NCI-H460 (cell line): Measurements from ENCODE around the gene NLGN4X. TPM values are rescaled to one million over a fixed set of nuclear protein-coding genes. Genes with fewer than 3 reads are reported as not detected.

Experiments used
- DNase-seq: peaks from one replicate; pipeline ENCODE4 v3.0.0-alpha.2; 2016; ENCODE audit warnings: low read depth; ENCODE audit errors: extremely low read depth
- total RNA-seq: library from RNA; depleted of rRNA; stranded (reverse); fragments of >200 nt; shearing (Covaris generic); gene quantifications from 2 replicates; pipeline ENCODE4 v1.2.3, GENCODE V29; 2014

The NLGN4X gene
- total RNA-seq, 1 experiment from 2014 or later: not detected

GRCh38 chrX:6163721-6164120, 64.9 kb downstream of the NLGN4X start:
- no peak for DNase-seq

DNA sequence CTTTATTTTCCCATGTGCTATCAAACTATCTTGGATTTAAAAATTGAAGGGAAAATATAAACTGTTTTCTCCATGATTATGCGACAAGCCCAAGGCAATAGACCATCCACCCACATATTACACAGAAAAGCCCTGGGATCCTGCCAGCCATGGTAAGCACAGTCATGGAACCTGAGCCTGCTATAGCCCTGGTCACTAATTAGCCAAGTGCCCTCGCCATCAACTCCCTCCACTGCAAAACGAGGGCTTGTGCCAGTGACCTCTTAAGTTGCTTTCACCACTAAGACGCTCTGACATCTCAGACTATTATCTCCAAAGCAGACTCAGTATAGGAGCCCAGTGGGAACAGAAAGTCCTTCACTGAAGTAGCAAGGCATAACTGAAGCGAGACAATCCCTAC, 69.2 kb downstream of the NLGN4X start:
- DNase-seq: no peak

DNA sequence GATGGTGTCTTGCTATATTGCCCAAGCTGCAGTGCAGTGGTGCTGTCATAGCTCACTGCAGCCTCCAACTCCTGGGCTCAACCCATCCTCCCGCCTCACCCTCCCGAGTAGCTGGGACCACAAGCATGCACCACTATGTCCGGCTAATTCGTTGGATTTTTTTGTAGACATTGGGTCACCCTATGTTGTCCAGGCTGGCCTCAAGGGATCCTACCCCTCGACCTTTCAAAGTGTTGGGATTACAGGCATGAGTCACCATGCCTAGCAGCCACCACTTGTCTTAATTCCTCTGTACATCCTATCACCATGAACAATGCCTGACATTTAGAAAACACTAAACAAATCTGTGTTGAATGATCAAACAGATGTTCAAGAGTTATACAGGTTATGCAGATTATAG, 76.7 kb downstream of the NLGN4X start:
- no peak for DNase-seq

GRCh38 chrX:6149060-6149872, 79.4 kb downstream of the NLGN4X start:
- DNase-seq: no peak

- DNase-seq: no peak
Observed at GRCh38 chrX:6134255-6134654, 94.4 kb downstream of the NLGN4X start.

GRCh38 chrX:6132970-6133369, 95.7 kb downstream of the NLGN4X start:
- no peak for DNase-seq

DNA sequence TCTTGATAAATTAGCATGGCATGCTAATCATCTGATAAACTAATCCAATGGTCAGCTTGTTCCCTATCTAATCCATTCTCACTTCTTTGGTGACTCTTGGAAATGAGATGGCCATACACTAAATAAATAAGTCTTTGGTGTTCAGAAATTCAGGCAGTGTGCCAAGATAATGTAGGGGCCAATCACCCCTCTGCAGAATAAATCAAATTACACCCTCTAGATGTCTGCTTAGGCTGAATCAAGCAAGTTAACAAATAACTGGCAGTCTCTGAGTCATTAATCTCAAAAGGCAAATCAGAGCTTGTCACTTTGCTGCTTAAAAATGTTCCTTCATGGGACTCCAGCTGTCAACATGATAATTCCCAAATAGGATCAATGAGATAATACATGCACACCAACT, 97.4 kb downstream of the NLGN4X start:
- no peak for DNase-seq

- no peak for DNase-seq
Observed at GRCh38 chrX:6129195-6129594, 99.5 kb downstream of the NLGN4X start.

- DNase-seq: no peak
Observed at GRCh38 chrX:6120329-6120728, 108.3 kb downstream of the NLGN4X start.

DNA sequence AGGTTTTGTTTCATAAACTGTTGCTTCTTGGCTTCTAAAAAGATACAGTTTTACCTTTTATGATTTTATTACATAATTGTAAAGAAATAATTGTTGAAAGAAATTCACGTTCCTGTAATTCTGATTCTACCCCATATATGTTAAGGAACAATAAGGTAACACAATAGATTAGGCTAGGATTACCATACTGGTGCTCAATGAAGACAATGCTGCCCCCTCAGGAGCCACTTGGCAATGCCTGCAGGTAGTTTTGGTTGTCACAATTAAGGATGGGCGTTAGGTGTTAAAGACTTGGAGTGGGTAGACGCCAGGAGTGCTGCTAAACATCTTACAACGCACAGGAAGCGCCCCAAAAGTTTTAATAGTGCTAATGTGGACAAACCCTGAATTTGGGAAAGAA, 133.2 kb downstream of the NLGN4X start:
- DNase-seq: no peak

- no peak for DNase-seq
Observed at GRCh38 chrX:6074532-6074931, 154.1 kb downstream of the NLGN4X start.

- no peak for DNase-seq
Observed at GRCh38 chrX:6071731-6072130, 156.9 kb downstream of the NLGN4X start.

DNA sequence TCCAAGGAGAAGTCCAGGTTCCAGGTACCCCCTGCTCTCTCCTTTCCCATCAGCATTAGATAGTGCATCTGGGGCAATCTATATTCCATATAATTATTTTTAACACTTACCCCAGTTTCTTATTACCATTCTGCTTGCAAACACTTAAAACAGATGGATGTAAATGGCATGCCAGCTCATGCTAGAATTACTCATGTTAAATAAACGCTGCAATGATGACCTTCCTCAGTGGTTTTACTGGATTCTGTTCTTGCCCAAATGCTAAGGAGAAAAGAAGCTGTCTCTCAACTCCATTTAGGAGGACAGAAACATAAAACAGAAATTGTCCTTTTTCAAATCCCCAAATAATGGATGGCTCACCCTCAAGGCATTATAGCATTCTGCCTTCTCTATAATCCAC, 161.1 kb downstream of the NLGN4X start:
- no peak for DNase-seq

DNA sequence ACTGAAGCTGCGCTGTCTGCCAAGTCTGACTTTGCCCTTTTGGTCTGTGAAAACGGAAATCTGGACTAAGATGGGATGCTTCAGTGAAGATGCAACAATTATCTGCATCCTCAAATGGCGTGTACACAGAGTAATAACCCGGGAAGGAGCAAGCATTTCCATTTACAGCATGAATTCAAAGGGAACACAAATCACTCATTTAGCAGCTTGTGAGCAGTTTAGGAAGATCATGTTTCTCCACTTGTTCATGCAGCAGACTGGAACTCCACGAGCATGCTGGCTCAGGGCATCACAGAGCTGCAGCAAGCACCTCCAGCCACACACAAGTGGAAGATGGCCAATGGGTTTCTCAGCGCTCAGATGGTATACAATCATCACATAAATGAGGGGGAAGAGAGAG, 175.5 kb downstream of the NLGN4X start:
- no peak for DNase-seq

DNA sequence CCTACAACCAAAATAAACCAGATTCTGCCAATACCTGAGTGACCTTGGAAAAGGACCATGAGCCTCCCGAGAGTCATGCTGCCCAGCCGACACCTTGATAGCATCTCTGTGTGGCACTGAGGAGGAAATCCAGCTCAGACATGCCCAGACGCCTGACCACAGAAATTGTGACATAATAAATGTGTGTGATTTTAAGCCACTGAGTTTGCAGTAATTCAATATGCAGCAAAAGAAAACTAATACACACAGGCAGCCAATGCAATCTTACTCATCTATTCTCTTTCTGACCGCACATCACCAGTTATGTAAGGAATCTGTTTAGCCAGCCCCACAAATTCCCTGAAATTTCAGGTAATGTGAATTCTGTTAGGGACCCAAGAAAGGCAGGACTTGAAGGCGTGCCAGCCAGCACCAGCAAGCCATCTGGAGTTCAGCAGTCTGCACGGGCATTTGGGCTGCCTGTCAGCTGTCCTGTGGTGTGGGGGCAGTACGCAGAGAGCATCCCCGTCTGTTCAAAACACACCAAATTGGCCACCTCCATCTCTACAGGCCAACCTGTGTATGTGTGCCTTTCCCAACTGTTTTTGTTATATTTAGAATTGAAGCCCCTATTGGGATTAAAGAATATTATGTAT, 176.4 kb downstream of the NLGN4X start:
- DNase-seq: no peak

DNA sequence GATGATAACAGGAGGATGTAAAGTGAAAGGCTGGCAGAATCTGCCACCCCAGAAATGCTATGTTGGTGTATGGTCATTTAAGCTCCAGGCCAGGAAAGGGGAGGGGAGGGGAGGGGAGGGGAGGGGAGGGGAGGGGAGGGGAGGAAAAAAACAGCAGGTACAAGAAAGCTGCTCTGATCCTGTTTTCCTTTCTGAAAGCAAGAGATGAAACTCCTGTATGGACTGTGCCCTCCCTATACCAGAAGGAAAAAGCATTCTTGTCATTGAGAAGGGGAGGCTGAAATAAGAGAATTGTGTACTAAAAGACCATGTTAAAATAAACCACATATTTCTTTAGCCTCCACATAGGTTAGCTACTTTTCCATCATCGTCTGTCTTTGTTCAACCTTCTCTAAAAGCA, 179.5 kb downstream of the NLGN4X start:
- DNase-seq: no peak

GRCh38 chrX:6041630-6042029, 187.0 kb downstream of the NLGN4X start:
- DNase-seq: no peak

- no peak for DNase-seq
Observed at GRCh38 chrX:6029014-6029413, 199.7 kb downstream of the NLGN4X start.

DNA sequence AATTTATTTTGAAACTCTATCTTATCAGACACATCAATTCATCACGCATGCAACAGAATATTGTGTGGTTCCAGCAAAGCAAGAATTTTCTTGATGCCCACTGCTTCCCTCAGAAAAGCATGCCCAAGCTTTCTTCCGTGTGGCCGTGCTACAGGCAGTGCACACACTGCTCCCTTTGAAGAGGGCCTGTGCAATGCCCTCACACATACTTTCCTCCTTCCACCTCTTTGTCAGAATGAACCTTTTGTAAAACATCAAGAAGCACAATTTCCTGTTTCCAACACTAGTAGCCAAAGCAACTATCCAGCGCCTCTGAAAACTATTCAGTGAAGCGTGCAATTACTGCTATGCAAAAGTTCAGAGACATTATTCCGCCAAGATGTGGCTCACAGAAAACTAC, 201.7 kb downstream of the NLGN4X start:
- no peak for DNase-seq

- no peak for DNase-seq
Observed at GRCh38 chrX:6026429-6026828, 202.2 kb downstream of the NLGN4X start.

DNA sequence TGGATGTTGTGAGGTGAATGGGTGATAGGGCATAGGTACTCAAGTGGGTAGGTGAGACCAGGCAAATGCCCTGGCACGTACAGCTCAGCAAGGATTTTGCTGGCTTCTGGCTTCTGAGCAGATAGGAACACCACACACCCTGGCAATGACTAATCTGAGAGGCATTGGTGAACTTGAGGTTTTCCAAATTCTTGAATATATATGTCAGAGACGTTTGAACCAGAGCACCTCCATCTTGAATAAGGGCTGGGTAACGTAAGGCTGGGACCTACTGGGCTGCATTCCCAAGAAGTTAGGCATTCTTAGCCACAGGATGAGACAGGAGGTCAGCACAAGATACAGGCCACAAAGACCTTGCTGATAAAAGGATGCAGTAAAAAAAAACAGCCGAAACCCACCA, 204.5 kb downstream of the NLGN4X start:
- DNase-seq: no peak

- no peak for DNase-seq
Observed at GRCh38 chrX:6021316-6022091, 207.2 kb downstream of the NLGN4X start.
